Smooth muscle cell (in vitro differentiated cells): Measurements from ENCODE around the gene SUPT3H. TPM values are rescaled to one million over a fixed set of nuclear protein-coding genes. Genes with fewer than 3 reads are reported as not detected.
A peak's percentile ranks its signal among the peaks of the same experiment; 100 is the strongest.

Experiments used
- DNase-seq: peaks from one replicate; lab custom pipeline; 2025; ENCODE audit not compliant: unreplicated experiment; lab: John Stamatoyannopoulos, UW
- H2AFZ ChIP-seq: fragments of 200-600 bp; sonication (generic); 2 replicates; pipeline ENCODE4 v1.6.0; 2016; ENCODE audit warnings: antibody characterized with exemption, low read depth, mild to moderate bottlenecking
- H3F3A ChIP-seq: fragments of 200-600 bp; sonication (generic); 2 replicates; pipeline ENCODE4 v1.6.0; 2017; ENCODE audit warnings: antibody characterized with exemption, low read depth
- H3K27ac ChIP-seq: fragments of 200-600 bp; sonication (generic); 2 replicates; pipeline ENCODE4 v1.5.1; 2016; ENCODE audit warnings: low read depth, mild to moderate bottlenecking
- H3K27me3 ChIP-seq: fragments of 200-600 bp; sonication (generic); 2 replicates; pipeline ENCODE4 v1.6.1; 2016; ENCODE audit warnings: low read depth, mild to moderate bottlenecking
- H3K36me3 ChIP-seq: fragments of 200-600 bp; sonication (generic); 2 replicates; pipeline ENCODE4 v1.5.1; 2016; ENCODE audit warnings: low read depth
- H3K4me1 ChIP-seq: fragments of 200-600 bp; sonication (generic); 2 replicates; pipeline ENCODE4 v1.5.1; 2016; ENCODE audit warnings: low read depth
- H3K4me2 ChIP-seq: fragments of 200-600 bp; sonication (generic); 2 replicates; pipeline ENCODE4 v1.6.0; 2016; ENCODE audit warnings: mild to moderate bottlenecking
- H3K4me3 ChIP-seq: fragments of 200-600 bp; sonication (generic); 2 replicates; pipeline ENCODE4 v1.5.1; 2016; ENCODE audit warnings: mild to moderate bottlenecking
- H3K79me2 ChIP-seq: fragments of 200-600 bp; sonication (generic); 2 replicates; pipeline ENCODE4 v1.6.0; 2016; ENCODE audit warnings: low read depth, mild to moderate bottlenecking
- H3K9ac ChIP-seq: fragments of 200-600 bp; sonication (generic); 2 replicates; pipeline ENCODE4 v1.6.0; 2016; ENCODE audit warnings: low read depth
- H3K9me3 ChIP-seq: fragments of 200-600 bp; sonication (generic); replicated peaks from 2 replicates; pipeline ENCODE4 v1.5.1; 2016; ENCODE audit warnings: low read depth
- H4K20me1 ChIP-seq: fragments of 200-600 bp; sonication (generic); 2 replicates; pipeline ENCODE4 v1.6.0; 2016; ENCODE audit warnings: low read depth
- whole genome bisulfite sequencing: methylation state at CpG from one replicate; pipeline ENCODE4 v1.1.7; 2016; ENCODE audit warnings: low lambda C conversion rate; 5-methylcytosine and 5-hydroxymethylcytosine counted together
- polyA plus RNA-seq: library from polyadenylated mRNA; unstranded; fragments of >200 nt; fragmentation: Nextera tagmentation; extraction: Ambion mirVana; gene quantifications from 2 replicates; pipeline ENCODE4 v1.2.1, GENCODE V29; 2016
- total RNA-seq: library from RNA; depleted of rRNA; stranded (reverse); fragments of >200 nt; gene quantifications from 2 replicates; pipeline ENCODE4 v1.2.3, GENCODE V29; 2014
- TF ChIP-seq, protein P1 (sequence below): fragments of 200-600 bp; sonication (generic); IDR thresholded peaks from 2 replicates; pipeline ENCODE4 v1.5.1; 2017; ENCODE audit warnings: borderline replicate concordance, mild to moderate bottlenecking, antibody characterized with exemption; ENCODE audit not compliant: insufficient read depth, poor library complexity, severe bottlenecking

Gene SUPT3H
- total and polyA plus RNA-seq, 2 experiments from 2014 or later = 19.4 to 22.9 TPM

DNA sequence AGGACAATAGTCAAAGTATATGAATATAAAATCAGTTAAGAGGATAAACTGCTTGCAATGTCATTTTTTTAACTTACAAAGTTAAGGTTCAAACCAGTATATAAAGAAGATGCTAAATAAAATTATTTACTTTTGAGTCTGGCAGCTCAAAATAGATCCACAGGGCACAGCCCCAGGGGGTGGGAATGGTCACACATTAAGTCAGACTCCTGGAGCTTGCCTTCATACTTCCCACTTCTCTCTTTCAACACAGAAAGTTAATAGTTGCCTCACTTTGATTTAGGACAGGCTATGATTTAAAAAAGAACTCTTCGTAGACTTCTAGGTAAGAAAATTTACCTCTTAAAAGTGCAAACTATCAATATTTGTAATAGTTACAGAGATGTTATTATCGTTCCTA lies 207.9 kb downstream of the SUPT3H start:
- TF ChIP-seq, protein P1, sequence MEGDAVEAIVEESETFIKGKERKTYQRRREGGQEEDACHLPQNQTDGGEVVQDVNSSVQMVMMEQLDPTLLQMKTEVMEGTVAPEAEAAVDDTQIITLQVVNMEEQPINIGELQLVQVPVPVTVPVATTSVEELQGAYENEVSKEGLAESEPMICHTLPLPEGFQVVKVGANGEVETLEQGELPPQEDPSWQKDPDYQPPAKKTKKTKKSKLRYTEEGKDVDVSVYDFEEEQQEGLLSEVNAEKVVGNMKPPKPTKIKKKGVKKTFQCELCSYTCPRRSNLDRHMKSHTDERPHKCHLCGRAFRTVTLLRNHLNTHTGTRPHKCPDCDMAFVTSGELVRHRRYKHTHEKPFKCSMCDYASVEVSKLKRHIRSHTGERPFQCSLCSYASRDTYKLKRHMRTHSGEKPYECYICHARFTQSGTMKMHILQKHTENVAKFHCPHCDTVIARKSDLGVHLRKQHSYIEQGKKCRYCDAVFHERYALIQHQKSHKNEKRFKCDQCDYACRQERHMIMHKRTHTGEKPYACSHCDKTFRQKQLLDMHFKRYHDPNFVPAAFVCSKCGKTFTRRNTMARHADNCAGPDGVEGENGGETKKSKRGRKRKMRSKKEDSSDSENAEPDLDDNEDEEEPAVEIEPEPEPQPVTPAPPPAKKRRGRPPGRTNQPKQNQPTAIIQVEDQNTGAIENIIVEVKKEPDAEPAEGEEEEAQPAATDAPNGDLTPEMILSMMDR = no peak
- no peaks in the 10 kb centered on the region for H3K4me1 ChIP-seq
- H3K79me2 ChIP-seq = no peaks in the 10 kb centered on the region
- H3K4me3 ChIP-seq = no peak overlapping the region
- no peak overlapping the region for H3K27ac ChIP-seq
- H3K36me3 ChIP-seq = no peaks in the 10 kb centered on the region
- no peak overlapping the region for H3K4me2 ChIP-seq
- no peak for DNase-seq
- no peak overlapping the region for H2AFZ ChIP-seq
- H3K27me3 ChIP-seq = no peaks in the 10 kb centered on the region
- no peak overlapping the region for H3K9ac ChIP-seq
- no peaks in the 10 kb centered on the region for H3F3A ChIP-seq
- no peaks in the 10 kb centered on the region for H3K9me3 ChIP-seq
- 82% methylated on average over 2 of the region's 2 CpGs for WGBS
- no peaks in the 10 kb centered on the region for H4K20me1 ChIP-seq

DNA sequence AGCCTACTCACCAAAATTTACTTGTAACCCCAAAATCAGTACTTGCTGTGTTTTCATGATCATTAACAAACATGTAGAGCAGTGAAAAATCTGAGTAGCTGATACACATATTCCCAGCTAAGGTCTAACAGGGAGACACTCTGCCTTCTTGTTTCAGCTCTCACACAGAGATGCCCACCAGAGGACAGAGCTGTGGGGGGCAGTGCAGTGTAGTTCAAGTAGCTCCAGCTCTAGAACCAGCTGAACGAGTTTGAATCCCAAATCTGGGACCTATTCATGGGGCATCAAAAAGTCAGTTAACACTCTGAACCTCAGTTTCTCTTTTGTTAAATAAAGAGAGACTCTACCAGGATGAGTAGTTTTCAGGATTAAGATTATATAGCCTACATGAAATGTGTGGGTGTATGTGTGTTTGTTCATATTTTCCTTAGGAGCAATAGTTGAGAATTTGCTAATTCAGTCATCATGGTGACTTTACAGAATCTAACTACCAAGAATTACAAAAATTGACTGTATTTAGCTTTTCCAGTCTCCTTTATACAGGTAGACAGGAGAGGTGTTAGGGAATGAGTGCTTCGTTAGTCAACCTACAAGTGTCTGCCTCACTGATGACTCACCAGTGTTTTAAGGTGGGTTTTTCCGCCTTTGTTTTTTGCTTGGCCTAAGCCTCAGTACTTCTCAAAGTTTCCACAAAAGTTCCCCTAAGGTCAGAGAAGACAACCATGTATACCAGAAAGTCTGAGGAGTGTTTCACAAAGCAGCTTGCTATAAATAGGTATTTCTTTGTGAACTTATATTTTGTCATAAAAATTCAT lies 213.6 kb downstream of the SUPT3H start:
- Histone ChIP-seq H3K4me3 (no peak overlapping the region), H3K9ac (no peak overlapping the region), H3K4me1 (no peaks in the 10 kb centered on the region), H2AFZ (no peak overlapping the region), H4K20me1 (no peaks in the 10 kb centered on the region), H3K27me3 (no peaks in the 10 kb centered on the region), H3K27ac (peak overlapping the region; percentile 2), H3K79me2 (no peaks in the 10 kb centered on the region), H3K4me2 (no peak overlapping the region), H3K36me3 (no peaks in the 10 kb centered on the region), H3K9me3 (no peaks in the 10 kb centered on the region), H3F3A (no peaks in the 10 kb centered on the region)
- no peak for DNase-seq
- 59% methylated on average over 3 of the region's 3 CpGs for WGBS
- TF ChIP-seq, protein P1 = no peak

DNA sequence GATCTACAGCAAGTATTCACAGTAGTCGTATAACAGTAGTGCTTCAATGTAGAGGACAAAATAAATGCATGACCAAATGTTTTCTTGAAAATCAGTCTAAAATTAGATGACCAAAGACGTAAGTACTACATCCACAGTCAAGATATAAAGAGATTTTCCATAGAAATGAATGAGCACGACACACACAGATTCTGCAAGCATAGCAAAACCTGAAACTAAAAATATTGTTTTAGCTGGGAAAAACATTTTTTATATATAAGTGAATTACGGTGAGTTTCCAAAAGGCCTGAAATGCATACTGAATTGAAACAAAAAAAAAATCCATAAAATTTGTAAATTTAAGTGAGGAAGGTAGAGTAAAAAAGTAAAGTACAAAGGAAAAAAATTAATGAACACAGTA lies 217.4 kb downstream of the SUPT3H start:
- Histone ChIP-seq H3F3A (no peaks in the 10 kb centered on the region), H4K20me1 (no peaks in the 10 kb centered on the region), H3K4me3 (no peak overlapping the region), H3K27me3 (no peaks in the 10 kb centered on the region), H3K4me2 (no peak overlapping the region), H3K27ac (no peak overlapping the region), H3K9ac (no peak overlapping the region), H3K9me3 (no peaks in the 10 kb centered on the region), H3K79me2 (no peaks in the 10 kb centered on the region), H2AFZ (no peak overlapping the region), H3K4me1 (no peaks in the 10 kb centered on the region), H3K36me3 (no peaks in the 10 kb centered on the region)
- 96% methylated on average over 4 of the region's 4 CpGs for WGBS
- DNase-seq = no peak
- TF ChIP-seq, protein P1 = no peak

DNA sequence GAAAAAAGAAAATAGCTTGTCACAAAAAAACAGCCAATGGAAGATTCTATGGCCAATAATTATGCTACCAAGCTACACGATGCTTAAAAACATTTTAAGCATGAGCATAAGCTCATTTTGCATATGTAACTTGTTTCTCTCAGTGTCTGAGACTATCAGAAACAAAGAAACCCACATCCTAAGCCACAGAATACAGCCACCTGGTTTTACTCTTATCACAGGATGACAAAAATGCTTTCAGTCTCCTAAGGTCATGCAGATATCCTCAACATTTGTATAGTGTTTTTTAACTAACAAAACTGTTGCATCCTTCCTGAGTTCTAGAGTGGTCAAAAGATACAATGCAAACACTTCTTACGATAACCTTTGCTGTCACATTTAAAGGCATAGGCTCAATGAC lies 221.7 kb downstream of the SUPT3H start:
- H3K36me3 ChIP-seq = no peaks in the 10 kb centered on the region
- H2AFZ ChIP-seq = no peak overlapping the region
- no peaks in the 10 kb centered on the region for H3K4me1 ChIP-seq
- no peaks in the 10 kb centered on the region for H3F3A ChIP-seq
- H3K27ac ChIP-seq = no peak overlapping the region
- no peak overlapping the region for H3K9ac ChIP-seq
- H3K79me2 ChIP-seq = no peaks in the 10 kb centered on the region
- no peak overlapping the region for H3K4me2 ChIP-seq
- H4K20me1 ChIP-seq = no peaks in the 10 kb centered on the region
- DNase-seq = no peak
- H3K27me3 ChIP-seq = no peaks in the 10 kb centered on the region
- no peak overlapping the region for H3K4me3 ChIP-seq
- H3K9me3 ChIP-seq = no peaks in the 10 kb centered on the region
- WGBS = 90% methylated on average over 2 of the region's 2 CpGs
- TF ChIP-seq, protein P1 = no peak
